Measurements from ENCODE around the gene CFAP70.
"Not testable (repeated sequence)": the region's sequence is repeated elsewhere in the genome, so short reads cannot be mapped to it uniquely, and the experiment has no call there.

Gene CFAP70

DNA sequence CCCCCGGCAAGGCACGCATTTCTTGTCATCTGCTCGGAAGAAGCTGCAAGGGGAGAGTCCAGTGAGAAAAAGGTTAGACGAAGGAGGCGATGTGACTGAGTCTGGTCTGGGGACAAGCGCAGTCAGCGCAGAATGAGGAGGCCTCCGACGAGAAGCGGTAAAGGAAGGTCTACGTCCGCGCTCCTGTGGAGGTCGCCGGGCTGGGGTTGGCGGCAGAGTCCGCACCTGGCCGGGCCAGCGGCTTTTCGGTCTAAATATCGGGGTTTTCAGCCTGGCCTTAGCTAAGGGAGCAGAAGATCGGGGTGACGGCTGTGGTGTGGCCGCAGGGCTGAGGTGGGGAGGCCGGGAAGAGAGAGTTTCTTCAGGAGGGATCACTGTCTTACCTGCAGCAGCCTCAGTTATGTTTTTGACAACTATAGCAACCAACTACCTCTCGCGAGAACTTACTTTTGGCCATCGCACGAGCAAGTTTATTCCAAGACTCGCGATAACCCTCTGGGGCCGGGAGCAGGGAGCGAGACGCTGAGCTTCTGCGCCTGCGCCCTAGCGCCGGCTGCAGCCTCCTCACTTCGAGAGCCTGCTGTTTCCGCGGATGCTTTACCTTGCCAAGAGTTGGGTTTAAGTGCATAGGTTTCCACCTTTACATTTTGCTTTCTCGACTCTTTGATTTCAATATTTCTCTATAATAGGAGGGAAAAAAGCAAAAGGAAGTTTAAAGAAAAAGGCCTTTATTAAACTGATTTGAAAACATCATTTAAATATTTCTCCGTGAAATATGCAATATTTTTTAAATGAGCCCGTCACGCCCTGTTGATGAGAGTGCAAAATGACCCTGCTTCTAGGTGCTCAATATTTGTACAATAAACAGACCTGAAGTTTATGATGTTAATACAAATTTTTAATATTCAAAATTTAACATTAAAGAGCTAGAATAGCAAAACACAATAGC is at the start of gene CFAP70:
TSS of gene CFAP70 (minus strand) at position 534 of the 949 bp plus-strand sequence. CDS start 4,068 bp downstream, outside the sequence.
- Histone ChIP-seq H3K4me3 (ENCODE audit: low read depth in 1 of 2, low read length in 2 of 2) (peak within 1 kb of the TSS; percentile 62 to 88), H3K27me3 (ENCODE audit: control insufficient read depth in 1 of 2, insufficient read depth in 2 of 2, low read length in 2 of 2) (no peaks in the 10 kb centered on the region), H3K27ac (ENCODE audit: low read depth, low read length) (peak within 1 kb of the TSS; percentile 79), H3K4me1 (ENCODE audit: insufficient read depth, low read length) (peaks cover 5% of the 10 kb centered on the region), H3K9me3 (ENCODE audit: low read length) (no peaks in the 10 kb centered on the region), H3K36me3 (ENCODE audit: insufficient read depth, low read length) (no peaks in the 10 kb centered on the region), H3K9ac (ENCODE audit: low read length) (peak within 1 kb of the TSS; percentile 17)

DNA sequence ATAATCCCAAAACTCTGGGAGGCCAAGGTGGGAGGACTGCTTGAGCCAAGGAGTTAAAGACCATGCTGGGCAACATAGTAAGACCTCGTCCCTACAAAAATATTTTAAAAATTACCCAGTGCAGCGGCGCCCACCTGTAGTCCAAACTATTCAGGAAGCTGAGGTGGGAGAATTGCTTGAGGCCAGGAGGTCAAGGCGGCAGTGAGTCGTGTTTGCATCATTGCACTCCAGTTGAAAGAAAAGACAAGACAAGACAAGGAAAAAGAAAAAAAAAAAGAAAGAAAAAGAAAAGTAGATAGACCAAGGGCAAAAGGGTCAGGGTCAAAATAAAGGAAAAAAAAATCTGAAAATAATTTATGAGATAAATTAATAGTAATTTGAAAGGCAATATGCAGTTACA is 49.4 kb upstream of the CFAP70 start:
- no peak overlapping the region for H3K27ac ChIP-seq (ENCODE audit: low read depth, low read length)
- H3K9ac ChIP-seq (ENCODE audit: low read length) = no peak overlapping the region
- H3K4me1 ChIP-seq (ENCODE audit: insufficient read depth, low read length) = peaks cover 11% of the 10 kb centered on the region
- H3K27me3 ChIP-seq (ENCODE audit: control insufficient read depth in 1 of 2, insufficient read depth in 2 of 2, low read length in 2 of 2) = no peaks in the 10 kb centered on the region
- H3K4me3 ChIP-seq (ENCODE audit: low read depth in 1 of 2, low read length in 2 of 2) = no peak overlapping the region
- H3K36me3 ChIP-seq (ENCODE audit: insufficient read depth, low read length) = no peaks in the 10 kb centered on the region
- no peaks in the 10 kb centered on the region for H3K9me3 ChIP-seq (ENCODE audit: low read length)

DNA sequence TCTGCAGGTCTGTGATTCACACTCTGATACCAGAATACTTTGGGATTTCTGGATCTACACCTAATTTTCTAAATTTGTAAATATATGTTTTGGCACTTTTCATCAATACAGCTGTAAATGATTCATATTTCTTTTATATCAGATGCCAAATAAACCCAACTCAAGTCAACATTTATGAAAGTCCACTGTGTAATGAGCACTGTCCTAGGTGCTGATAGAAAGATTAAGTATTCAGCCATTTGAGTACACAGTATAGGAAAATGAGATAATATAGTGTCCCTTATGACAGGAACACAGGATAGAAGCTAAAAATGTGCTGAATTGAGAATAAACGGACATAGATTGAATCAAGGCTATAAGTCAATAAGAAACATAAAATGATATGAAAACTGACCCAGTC is 48.8 kb upstream of the CFAP70 start:
- no peak overlapping the region for H3K27ac ChIP-seq (ENCODE audit: low read depth, low read length)
- H3K4me1 ChIP-seq (ENCODE audit: insufficient read depth, low read length) = peaks cover 6% of the 10 kb centered on the region

DNA sequence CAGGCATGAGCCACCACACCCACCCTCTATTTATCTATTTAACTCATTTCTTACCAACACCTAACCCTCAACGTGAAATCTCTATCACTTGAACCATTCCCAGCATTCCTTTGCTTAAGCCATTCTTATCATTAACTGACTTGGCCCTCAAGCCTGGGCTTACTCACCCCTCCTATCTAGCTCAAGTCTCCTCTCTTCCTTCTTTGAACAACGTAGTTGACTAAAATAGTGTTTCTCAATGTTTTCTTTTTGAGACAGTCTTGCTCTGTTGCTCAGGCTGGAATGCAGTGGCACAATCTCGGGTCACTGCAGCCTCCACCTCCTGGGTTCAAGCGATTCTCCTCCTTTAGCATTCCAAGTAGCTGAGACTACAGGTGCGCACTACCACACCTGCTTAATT is 48.2 kb upstream of the CFAP70 start:
- Histone ChIP-seq H3K27ac (ENCODE audit: low read depth, low read length) (no peak overlapping the region), H3K4me1 (ENCODE audit: insufficient read depth, low read length) (peaks cover 6% of the 10 kb centered on the region), H3K36me3 (ENCODE audit: insufficient read depth, low read length) (no peaks in the 10 kb centered on the region), H3K9me3 (ENCODE audit: low read length) (no peaks in the 10 kb centered on the region), H3K27me3 (ENCODE audit: control insufficient read depth in 1 of 2, insufficient read depth in 2 of 2, low read length in 2 of 2) (no peaks in the 10 kb centered on the region), H3K9ac (ENCODE audit: low read length) (no peak overlapping the region), H3K4me3 (ENCODE audit: low read depth in 1 of 2, low read length in 2 of 2) (no peak overlapping the region)

More for the DNA sequence above, 48.8 kb upstream of the CFAP70 start:
- H3K27me3 ChIP-seq (ENCODE audit: control insufficient read depth in 1 of 2, insufficient read depth in 2 of 2, low read length in 2 of 2) = no peaks in the 10 kb centered on the region
- H3K36me3 ChIP-seq (ENCODE audit: insufficient read depth, low read length) = no peaks in the 10 kb centered on the region
- H3K9ac ChIP-seq (ENCODE audit: low read length) = no peak overlapping the region
- no peaks in the 10 kb centered on the region for H3K9me3 ChIP-seq (ENCODE audit: low read length)
- no peak overlapping the region for H3K4me3 ChIP-seq (ENCODE audit: low read depth in 1 of 2, low read length in 2 of 2)

DNA sequence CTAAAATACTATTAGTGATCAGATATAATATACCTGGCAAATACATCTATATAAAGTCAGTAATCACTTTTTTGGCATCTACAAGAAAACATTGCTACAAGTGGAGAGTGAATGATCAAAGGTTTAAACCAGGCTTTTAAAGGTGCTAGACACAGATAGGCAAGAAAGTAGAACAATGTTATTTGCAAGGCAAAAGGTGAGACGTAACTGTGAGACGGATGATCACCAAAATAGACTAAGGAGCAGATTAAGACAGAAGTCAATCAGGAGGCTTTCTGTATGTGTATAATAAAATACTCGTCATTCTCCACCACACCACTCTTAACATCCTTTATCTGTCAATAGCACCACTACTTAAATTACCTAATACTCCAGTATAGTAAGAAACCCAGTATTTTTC is 46.9 kb upstream of the CFAP70 start:
- no peaks in the 10 kb centered on the region for H3K36me3 ChIP-seq (ENCODE audit: insufficient read depth, low read length)
- no peaks in the 10 kb centered on the region for H3K27me3 ChIP-seq (ENCODE audit: control insufficient read depth in 1 of 2, insufficient read depth in 2 of 2, low read length in 2 of 2)
- H3K4me3 ChIP-seq (ENCODE audit: low read depth in 1 of 2, low read length in 2 of 2) = no peak overlapping the region
- no peak overlapping the region for H3K27ac ChIP-seq (ENCODE audit: low read depth, low read length)
- H3K4me1 ChIP-seq (ENCODE audit: insufficient read depth, low read length) = peaks cover 6% of the 10 kb centered on the region
- no peak overlapping the region for H3K9ac ChIP-seq (ENCODE audit: low read length)
- no peaks in the 10 kb centered on the region for H3K9me3 ChIP-seq (ENCODE audit: low read length)

DNA sequence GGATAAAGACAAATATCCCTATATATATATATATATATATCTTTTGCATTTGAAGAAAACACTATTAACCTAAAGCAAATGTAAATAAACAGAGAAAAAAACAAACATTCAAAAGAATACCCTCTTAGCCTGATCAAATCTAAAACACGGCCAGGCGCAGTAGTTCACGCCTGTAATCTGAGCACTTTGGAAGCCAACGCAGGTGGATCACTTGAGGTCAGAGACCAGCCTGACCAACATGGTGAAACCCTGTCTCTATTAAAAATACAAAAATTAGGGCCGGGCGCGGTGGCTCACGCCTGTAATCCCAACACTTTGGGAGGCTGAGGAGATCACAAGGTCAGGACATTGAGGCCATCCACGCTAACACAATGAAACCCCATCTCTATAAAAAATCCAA is 46.0 kb upstream of the CFAP70 start:
- Histone ChIP-seq H3K4me1 (ENCODE audit: insufficient read depth, low read length) (peaks cover 6% of the 10 kb centered on the region), H3K9ac (ENCODE audit: low read length) (no peak overlapping the region)

DNA sequence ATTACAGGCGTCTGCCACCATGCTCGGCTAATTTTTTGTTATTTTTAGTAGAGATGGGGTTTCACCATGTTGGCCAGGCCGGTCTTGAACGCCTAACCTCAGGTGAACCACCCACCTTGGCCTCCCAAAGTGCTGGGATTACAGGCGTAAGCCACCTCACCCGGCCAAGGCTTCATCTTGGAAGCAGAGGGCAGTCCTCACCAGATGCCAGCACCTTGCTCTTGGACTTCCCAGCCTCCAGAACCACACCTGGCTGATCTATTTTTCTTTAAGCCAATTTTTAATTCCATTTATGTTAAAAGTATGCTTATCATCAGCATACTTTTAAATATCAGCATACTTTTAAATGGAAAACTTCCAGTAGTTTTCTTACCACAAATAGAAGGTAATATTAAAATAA is 43.0 kb upstream of the CFAP70 start:
- Histone ChIP-seq H3K9me3 (ENCODE audit: low read length) (no peaks in the 10 kb centered on the region), H3K27me3 (ENCODE audit: control insufficient read depth in 1 of 2, insufficient read depth in 2 of 2, low read length in 2 of 2) (no peaks in the 10 kb centered on the region), H3K9ac (ENCODE audit: low read length) (no peak overlapping the region), H3K4me3 (ENCODE audit: low read depth in 1 of 2, low read length in 2 of 2) (no peak overlapping the region), H3K27ac (ENCODE audit: low read depth, low read length) (no peak overlapping the region), H3K4me1 (ENCODE audit: insufficient read depth, low read length) (peaks cover 6% of the 10 kb centered on the region), H3K36me3 (ENCODE audit: insufficient read depth, low read length) (peaks cover 21% of the 10 kb centered on the region)

More for the DNA sequence above, 46.0 kb upstream of the CFAP70 start:
- Histone ChIP-seq H3K36me3 (ENCODE audit: insufficient read depth, low read length) (no peaks in the 10 kb centered on the region), H3K9me3 (ENCODE audit: low read length) (no peaks in the 10 kb centered on the region), H3K27ac (ENCODE audit: low read depth, low read length) (no peak overlapping the region), H3K4me3 (ENCODE audit: low read depth in 1 of 2, low read length in 2 of 2) (no peak overlapping the region), H3K27me3 (ENCODE audit: control insufficient read depth in 1 of 2, insufficient read depth in 2 of 2, low read length in 2 of 2) (no peaks in the 10 kb centered on the region)

DNA sequence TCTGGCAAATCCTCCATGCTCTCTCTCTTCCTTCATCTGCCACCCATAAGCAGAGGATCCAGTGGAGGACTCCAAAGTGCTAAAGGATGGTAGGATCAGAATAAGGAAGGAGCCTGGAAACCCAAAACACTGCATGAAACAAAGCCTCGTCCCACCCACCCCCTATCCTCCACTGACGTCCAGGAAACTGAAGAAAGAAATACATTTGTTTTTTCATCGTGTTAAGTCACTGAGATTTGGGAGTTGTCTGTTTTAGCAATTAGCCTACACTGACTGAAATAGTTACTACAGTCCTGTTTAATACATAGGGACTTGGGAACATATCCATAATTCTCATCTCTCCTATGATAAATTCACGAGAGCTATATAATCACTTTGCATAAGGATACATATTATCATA is 40.4 kb upstream of the CFAP70 start:
- Histone ChIP-seq H3K9me3 (ENCODE audit: low read length) (no peaks in the 10 kb centered on the region), H3K36me3 (ENCODE audit: insufficient read depth, low read length) (peaks cover 33% of the 10 kb centered on the region), H3K27me3 (ENCODE audit: control insufficient read depth in 1 of 2, insufficient read depth in 2 of 2, low read length in 2 of 2) (no peaks in the 10 kb centered on the region), H3K4me3 (ENCODE audit: low read depth in 1 of 2, low read length in 2 of 2) (no peak overlapping the region), H3K4me1 (ENCODE audit: insufficient read depth, low read length) (peaks cover 6% of the 10 kb centered on the region), H3K9ac (ENCODE audit: low read length) (no peak overlapping the region), H3K27ac (ENCODE audit: low read depth, low read length) (no peak overlapping the region)

DNA sequence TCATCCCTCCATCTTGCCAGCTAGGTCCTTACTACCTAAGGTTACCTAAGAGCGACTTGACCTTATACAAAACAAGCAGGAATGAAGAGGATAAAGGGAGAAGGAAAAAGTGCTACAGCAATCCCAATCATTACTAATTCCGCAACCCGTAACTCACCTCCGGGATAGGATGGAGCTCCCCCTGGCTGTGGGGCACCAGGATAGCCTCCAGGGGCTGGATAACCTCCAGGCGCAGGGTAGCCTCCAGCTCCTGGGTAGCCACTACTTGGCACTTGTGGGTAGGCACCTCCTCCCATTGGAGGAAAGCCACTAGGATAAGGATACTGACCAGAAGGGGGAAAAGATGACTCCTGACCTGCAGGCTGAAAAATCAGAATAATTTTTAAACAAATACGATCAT is 39.4 kb upstream of the CFAP70 start:
- H3K9me3 ChIP-seq (ENCODE audit: low read length) = no peaks in the 10 kb centered on the region
- no peak overlapping the region for H3K9ac ChIP-seq (ENCODE audit: low read length)
- H3K4me1 ChIP-seq (ENCODE audit: insufficient read depth, low read length) = no peaks in the 10 kb centered on the region
- no peak overlapping the region for H3K27ac ChIP-seq (ENCODE audit: low read depth, low read length)
- peaks cover 33% of the 10 kb centered on the region for H3K36me3 ChIP-seq (ENCODE audit: insufficient read depth, low read length)
- H3K27me3 ChIP-seq (ENCODE audit: control insufficient read depth in 1 of 2, insufficient read depth in 2 of 2, low read length in 2 of 2) = no peaks in the 10 kb centered on the region
- H3K4me3 ChIP-seq (ENCODE audit: low read depth in 1 of 2, low read length in 2 of 2) = no peak overlapping the region

DNA sequence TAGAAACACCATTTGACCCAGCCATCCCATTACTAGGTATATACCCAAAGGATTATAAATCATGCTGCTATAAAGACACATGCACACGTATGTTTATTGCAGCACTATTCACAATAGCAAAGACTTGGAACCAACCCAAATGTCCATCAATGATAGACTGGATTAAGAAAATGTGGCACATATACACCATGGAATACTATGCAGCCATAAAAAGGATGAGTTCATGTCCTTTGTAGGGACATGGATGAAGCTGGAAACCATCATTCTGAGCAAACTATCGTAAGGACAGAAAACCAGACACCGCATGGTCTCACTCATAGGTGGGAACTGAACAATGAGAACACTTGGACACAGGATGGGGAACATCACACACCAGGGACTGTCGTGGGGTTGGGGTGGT is 35.7 kb upstream of the CFAP70 start:
- H3K27ac ChIP-seq (ENCODE audit: low read depth, low read length); H3K9me3 ChIP-seq (ENCODE audit: low read length); H3K4me3 ChIP-seq (ENCODE audit: low read depth in 1 of 2, low read length in 2 of 2); H3K27me3 ChIP-seq (ENCODE audit: control insufficient read depth in 1 of 2, insufficient read depth in 2 of 2, low read length in 2 of 2); H3K9ac ChIP-seq (ENCODE audit: low read length); H3K4me1 ChIP-seq (ENCODE audit: insufficient read depth, low read length): not testable (repeated sequence)
- peaks cover 39% of the 10 kb centered on the region for H3K36me3 ChIP-seq (ENCODE audit: insufficient read depth, low read length)

DNA sequence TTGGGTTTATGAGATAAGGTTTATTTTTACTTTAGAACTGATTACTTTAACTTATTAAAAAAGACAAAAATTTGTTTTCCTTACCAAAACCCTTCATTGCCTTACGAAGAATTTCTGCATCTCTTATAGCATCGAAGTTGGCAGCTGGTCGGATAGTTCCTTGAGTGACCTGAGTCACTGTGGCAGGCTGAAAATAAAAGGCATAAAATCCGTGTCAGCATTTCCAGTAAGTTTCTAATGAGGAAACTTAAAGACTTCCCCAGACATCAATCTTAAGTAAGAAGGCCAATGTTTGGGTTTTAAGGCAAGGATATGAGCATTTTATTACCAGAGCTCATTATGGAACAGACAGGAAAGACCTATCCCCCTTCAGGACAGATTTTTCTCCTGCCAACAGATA is 29.6 kb upstream of the CFAP70 start:
- no peak overlapping the region for H3K9ac ChIP-seq (ENCODE audit: low read length)

DNA sequence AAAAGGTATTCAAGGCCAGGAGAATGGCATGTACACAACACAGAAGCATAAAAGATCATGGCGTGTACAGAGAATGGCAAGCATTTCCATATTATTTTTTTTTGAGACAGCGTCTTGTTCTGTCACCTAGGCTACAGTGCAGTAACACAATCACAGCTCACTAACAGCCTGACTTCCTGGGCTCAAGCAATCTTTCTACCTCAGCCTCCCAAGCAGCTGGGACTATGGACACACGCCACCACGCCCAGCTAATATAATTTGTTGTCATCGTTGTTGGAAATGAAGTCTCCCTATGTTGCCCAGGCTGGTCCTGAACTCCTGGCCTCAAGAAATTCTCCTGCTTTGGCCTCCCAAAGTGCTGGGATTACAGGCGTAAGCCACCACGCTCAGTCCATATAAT is 27.9 kb upstream of the CFAP70 start:
- no peaks in the 10 kb centered on the region for H3K9me3 ChIP-seq (ENCODE audit: low read length)
- H3K36me3 ChIP-seq (ENCODE audit: insufficient read depth, low read length) = peaks cover 64% of the 10 kb centered on the region
- no peak overlapping the region for H3K9ac ChIP-seq (ENCODE audit: low read length)
- H3K27me3 ChIP-seq (ENCODE audit: control insufficient read depth in 1 of 2, insufficient read depth in 2 of 2, low read length in 2 of 2) = no peaks in the 10 kb centered on the region
- H3K4me3 ChIP-seq (ENCODE audit: low read depth in 1 of 2, low read length in 2 of 2) = no peak overlapping the region
- no peaks in the 10 kb centered on the region for H3K4me1 ChIP-seq (ENCODE audit: insufficient read depth, low read length)
- H3K27ac ChIP-seq (ENCODE audit: low read depth, low read length) = no peak overlapping the region

More for the DNA sequence above, 29.6 kb upstream of the CFAP70 start:
- no peak overlapping the region for H3K4me3 ChIP-seq (ENCODE audit: low read depth in 1 of 2, low read length in 2 of 2)
- no peaks in the 10 kb centered on the region for H3K4me1 ChIP-seq (ENCODE audit: insufficient read depth, low read length)
- peaks cover 50% of the 10 kb centered on the region for H3K36me3 ChIP-seq (ENCODE audit: insufficient read depth, low read length)
- H3K9me3 ChIP-seq (ENCODE audit: low read length) = no peaks in the 10 kb centered on the region
- no peak overlapping the region for H3K27ac ChIP-seq (ENCODE audit: low read depth, low read length)
- H3K27me3 ChIP-seq (ENCODE audit: control insufficient read depth in 1 of 2, insufficient read depth in 2 of 2, low read length in 2 of 2) = no peaks in the 10 kb centered on the region
